ENCODE data around the gene TCTN3. TPM values are rescaled to one million over a fixed set of nuclear protein-coding genes. Genes with fewer than 3 reads are reported as not detected.
A peak's percentile ranks its signal among the peaks of the same experiment; 100 is the strongest.

Gene TCTN3
- total and polyA plus RNA-seq, 2 donors (not counting 3 experiments of a cell fraction or from before 2014, with no cell fraction given) = 40.4 to 52.6 TPM

- ChIA-PET POLR2A (interaction anchor here (1.8 kb wide), 1 partner anchor 49 kb away, joined by 8 read pairs; the partner anchor contains the start of gene TCTN3), CTCF (interaction anchor here (0.9 to 3.9 kb wide), 4 partner anchors 12 to 122 kb away, joined by 4 to 79 read pairs (median 30); partner anchors contain the start of genes ENTPD1 and TCTN3)
- Histone ChIP-seq H3K4me3 (replicated peaks in 1 of 3; ENCODE audit: insufficient read depth in 1 of 3, low read depth in 1 of 3, low read length in 3 of 3) (no peak overlapping the region), H3K79me2 (ENCODE audit: control insufficient read depth, insufficient read depth, low read length) (no peaks in the 10 kb centered on the region), H3K27ac (ENCODE audit: insufficient read depth, low read depth, low read length) (peak overlapping the region; percentile 75), H3K9ac (replicated peaks; ENCODE audit: extremely low read depth, insufficient read depth, low read length) (peak overlapping the region; percentile 57), H3K9me3 (replicated peaks; ENCODE audit: control insufficient read depth, insufficient read depth, low read length) (no peaks in the 10 kb centered on the region), H3K9me1 (replicated peaks; ENCODE audit: control insufficient read depth, extremely low read depth, insufficient read depth, low read length) (no peaks in the 10 kb centered on the region), H2AFZ (ENCODE audit: low read depth, low read length) (peak overlapping the region; percentile 50), H3K4me1 (ENCODE audit: control insufficient read depth, extremely low read depth, insufficient read depth, low read length) (peaks cover 26% of the 10 kb centered on the region), H3K27me3 (ENCODE audit: control insufficient read depth in 2 of 2, insufficient read depth in 2 of 2, low read length in 2 of 2) (no peaks in the 10 kb centered on the region), H3K4me2 (ENCODE audit: insufficient read depth, low read length) (peak overlapping the region; percentile 64), H3K36me3 (ENCODE audit: control insufficient read depth in 2 of 2, extremely low read depth in 1 of 2, insufficient read depth in 2 of 2, low read length in 2 of 2) (no peaks in the 10 kb centered on the region), H4K20me1 (replicated peaks; ENCODE audit: control insufficient read depth, extremely low read depth, insufficient read depth, low read length) (no peaks in the 10 kb centered on the region)
- no TSS peak for BruUV-seq (replicated peaks)
- DNase-seq (ENCODE audit: low read depth, low spot score) (peak; percentile 45), FAIRE-seq (peak; percentile 82)
- dilution Hi-C loops (cut with MboI; ENCODE audit: extremely low pct_ligation_motif_present, low sequenced_read_pairs) = no loop called here
- intact Hi-C loops (cut with micrococcal nuclease) = loop anchor here (1.0 to 5.0 kb wide), 9 partner anchors 14 to 164 kb away; partner anchors contain the start of genes CC2D2B and ENTPD1
- TF ChIP-seq EZH2 (IDR thresholded peaks at IDR 0.05; ENCODE audit: borderline replicate concordance, low read depth, low read length, severe bottlenecking) (no peak), GATA2 (IDR thresholded peaks at IDR 0.05; ENCODE audit: insufficient read depth, insufficient read length, low read depth, low read length) (peak; percentile 29)
Observed at GRCh38 chr10:95742962-95743535, 49.3 kb upstream of the TCTN3 start.

- H3K27me3 ChIP-seq (ENCODE audit: control insufficient read depth in 2 of 2, insufficient read depth in 2 of 2, low read length in 2 of 2) = no peaks in the 10 kb centered on the region
- H3K4me1 ChIP-seq (ENCODE audit: control insufficient read depth, extremely low read depth, insufficient read depth, low read length) = peaks cover 26% of the 10 kb centered on the region
- FAIRE-seq = peak; percentile 79
- peak overlapping the region; percentile 75 for H3K27ac ChIP-seq (ENCODE audit: insufficient read depth, low read depth, low read length)
- intact Hi-C loops (cut with micrococcal nuclease) (loop anchor here (1.0 to 5.0 kb wide), 9 partner anchors 13 to 165 kb away; partner anchors contain the start of genes CC2D2B and ENTPD1), dilution Hi-C loops (cut with MboI; ENCODE audit: extremely low pct_ligation_motif_present, low sequenced_read_pairs) (no loop called here)
- peak overlapping the region in 1 of 3 experiments; percentile 1 for H3K4me3 ChIP-seq (replicated peaks in 1 of 3; ENCODE audit: insufficient read depth in 1 of 3, low read depth in 1 of 3, low read length in 3 of 3)
- H3K9me3 ChIP-seq (replicated peaks; ENCODE audit: control insufficient read depth, insufficient read depth, low read length) = no peaks in the 10 kb centered on the region
- H3K79me2 ChIP-seq (ENCODE audit: control insufficient read depth, insufficient read depth, low read length) = no peaks in the 10 kb centered on the region
- peak; percentile 96 for DNase-seq (ENCODE audit: low read depth, low spot score)
- no peaks in the 10 kb centered on the region for H3K9me1 ChIP-seq (replicated peaks; ENCODE audit: control insufficient read depth, extremely low read depth, insufficient read depth, low read length)
- POLR2A ChIA-PET = interaction anchor here (1.8 kb wide), 1 partner anchor 49 kb away, joined by 8 read pairs; the partner anchor contains the start of gene TCTN3
- H4K20me1 ChIP-seq (replicated peaks; ENCODE audit: control insufficient read depth, extremely low read depth, insufficient read depth, low read length) = no peaks in the 10 kb centered on the region
- H2AFZ ChIP-seq (ENCODE audit: low read depth, low read length) = no peak overlapping the region
- H3K36me3 ChIP-seq (ENCODE audit: control insufficient read depth in 2 of 2, extremely low read depth in 1 of 2, insufficient read depth in 2 of 2, low read length in 2 of 2) = no peaks in the 10 kb centered on the region
- H3K4me2 ChIP-seq (ENCODE audit: insufficient read depth, low read length) = peak overlapping the region; percentile 64
- CTCF ChIA-PET = interaction anchor here (0.7 to 3.9 kb wide), 12 partner anchors 12 to 274 kb away, joined by 3 to 79 read pairs (median 4); partner anchors contain the start of gene TCTN3
- peak overlapping the region; percentile 57 for H3K9ac ChIP-seq (replicated peaks; ENCODE audit: extremely low read depth, insufficient read depth, low read length)
- TF ChIP-seq JUN (IDR thresholded peaks at IDR 0.05; ENCODE audit: borderline replicate concordance, insufficient read depth, insufficient read length, low read depth) (peak; percentile 1), MAX (IDR thresholded peaks at IDR 0.05; ENCODE audit: insufficient read depth, insufficient read length) (no peak)
- BruUV-seq (replicated peaks) = TSS peak; percentile 59
Observed at GRCh38 chr10:95742485-95742884, 48.8 kb upstream of the TCTN3 start.
